ENCODE results near the gene GKN1. TPM values are rescaled to one million over a fixed set of nuclear protein-coding genes. Genes with fewer than 3 reads are reported as not detected.

The GKN1 gene
- total RNA-seq (not detected in 2 replicates), polyA plus RNA-seq (not detected in 2 replicates)

- Histone ChIP-seq H3K27me3 (peaks cover 6% of the 10 kb centered on the region), H3K4me1 (ENCODE audit: low read depth) (no peaks in the 10 kb centered on the region), H3K27ac (no peak within 1 kb of the TSS), H3K4me3 (no peak within 1 kb of the TSS), H3K36me3 (no peaks in the 10 kb centered on the region), H3K9me3 (ENCODE audit: low read depth) (no peaks in the 10 kb centered on the region)
- TF ChIP-seq CTCF (IDR thresholded peaks at IDR 0.05; ENCODE audit: low read depth, low read length) = no peak
- no peak for DNase-seq (ENCODE audit: low read depth in 1 of 2, low spot score in 1 of 2)
Observed at GRCh38 chr2:68974251-68974650, at the start of gene GKN1. GKN1 (plus strand) TSS chr2:68974636; CDS start chr2:68974678, 42 bp downstream.

- TF ChIP-seq CTCF (IDR thresholded peaks at IDR 0.05; ENCODE audit: low read depth, low read length) = peak; percentile 92
- DNase-seq (ENCODE audit: low read depth in 1 of 2, low spot score in 1 of 2) = peak; percentile 66 to 75
Observed at GRCh38 chr2:68925295-68925896, 49.0 kb upstream of the GKN1 start.

GRCh38 chr2:68926796-68927195 lies 47.6 kb upstream of the GKN1 start:
- TF ChIP-seq CTCF (IDR thresholded peaks at IDR 0.05; ENCODE audit: low read depth, low read length) = no peak
- Histone ChIP-seq H3K9me3 (ENCODE audit: low read depth) (no peaks in the 10 kb centered on the region), H3K27ac (no peak overlapping the region), H3K36me3 (no peaks in the 10 kb centered on the region), H3K4me1 (ENCODE audit: low read depth) (no peaks in the 10 kb centered on the region), H3K27me3 (no peaks in the 10 kb centered on the region), H3K4me3 (no peak overlapping the region)
- DNase-seq (ENCODE audit: low read depth in 1 of 2, low spot score in 1 of 2) = peak in 1 of 2 donors; percentile 25

More at GRCh38 chr2:68925295-68925896, 49.0 kb upstream of the GKN1 start:
- Histone ChIP-seq H3K27ac (no peak overlapping the region), H3K27me3 (no peaks in the 10 kb centered on the region), H3K4me1 (ENCODE audit: low read depth) (no peaks in the 10 kb centered on the region), H3K9me3 (ENCODE audit: low read depth) (no peaks in the 10 kb centered on the region), H3K4me3 (no peak overlapping the region), H3K36me3 (no peaks in the 10 kb centered on the region)

GRCh38 chr2:68931149-68931711 lies 43.2 kb upstream of the GKN1 start:
- DNase-seq (ENCODE audit: low read depth in 1 of 2, low spot score in 1 of 2) = no peak
- H3K4me1 ChIP-seq (ENCODE audit: low read depth) = no peaks in the 10 kb centered on the region
- no peak overlapping the region for H3K4me3 ChIP-seq
- H3K27ac ChIP-seq = no peak overlapping the region
- no peaks in the 10 kb centered on the region for H3K9me3 ChIP-seq (ENCODE audit: low read depth)
- TF ChIP-seq CTCF (IDR thresholded peaks at IDR 0.05; ENCODE audit: low read depth, low read length) = no peak
- H3K36me3 ChIP-seq = no peaks in the 10 kb centered on the region
- no peaks in the 10 kb centered on the region for H3K27me3 ChIP-seq

GRCh38 chr2:68931799-68932198 lies 42.6 kb upstream of the GKN1 start:
- H3K27ac ChIP-seq = no peak overlapping the region
- no peak for TF ChIP-seq CTCF (IDR thresholded peaks at IDR 0.05; ENCODE audit: low read depth, low read length)
- H3K36me3 ChIP-seq = no peaks in the 10 kb centered on the region
- H3K27me3 ChIP-seq = peaks cover 5% of the 10 kb centered on the region
- DNase-seq (ENCODE audit: low read depth in 1 of 2, low spot score in 1 of 2) = peak in 1 of 2 donors; percentile 80
- no peaks in the 10 kb centered on the region for H3K4me1 ChIP-seq (ENCODE audit: low read depth)
- H3K9me3 ChIP-seq (ENCODE audit: low read depth) = no peaks in the 10 kb centered on the region
- H3K4me3 ChIP-seq = no peak overlapping the region
